Measurements from ENCODE around the gene GCA.

The GCA gene

DNA sequence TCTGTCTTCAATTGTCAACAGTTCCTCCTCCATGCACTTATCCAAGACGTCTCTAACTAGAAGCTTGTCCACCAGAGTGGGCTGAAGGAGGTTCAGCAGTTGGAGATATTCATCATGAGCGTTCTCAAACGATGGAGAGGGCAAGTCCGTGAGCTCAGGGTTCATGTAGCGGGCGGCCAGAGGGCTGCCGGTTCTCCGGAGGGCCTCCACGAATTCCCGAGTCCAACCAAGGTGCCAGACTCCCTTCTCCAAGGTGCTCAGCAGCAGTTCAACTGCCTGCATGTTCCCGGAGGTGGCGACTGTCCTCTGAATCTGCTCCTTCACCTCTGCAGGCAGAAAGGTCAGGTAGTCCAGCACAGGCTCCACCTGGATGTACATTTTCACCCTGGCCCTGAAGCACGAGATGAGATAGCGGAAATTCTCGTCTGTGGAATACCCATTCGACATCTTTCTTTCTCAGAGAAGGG lies 26.0 kb upstream of the GCA start:
- TF ChIP-seq ZFX (IDR thresholded peaks at IDR 0.05; ENCODE audit: borderline replicate concordance), result no peak
- TF ChIP-seq, protein P1, sequence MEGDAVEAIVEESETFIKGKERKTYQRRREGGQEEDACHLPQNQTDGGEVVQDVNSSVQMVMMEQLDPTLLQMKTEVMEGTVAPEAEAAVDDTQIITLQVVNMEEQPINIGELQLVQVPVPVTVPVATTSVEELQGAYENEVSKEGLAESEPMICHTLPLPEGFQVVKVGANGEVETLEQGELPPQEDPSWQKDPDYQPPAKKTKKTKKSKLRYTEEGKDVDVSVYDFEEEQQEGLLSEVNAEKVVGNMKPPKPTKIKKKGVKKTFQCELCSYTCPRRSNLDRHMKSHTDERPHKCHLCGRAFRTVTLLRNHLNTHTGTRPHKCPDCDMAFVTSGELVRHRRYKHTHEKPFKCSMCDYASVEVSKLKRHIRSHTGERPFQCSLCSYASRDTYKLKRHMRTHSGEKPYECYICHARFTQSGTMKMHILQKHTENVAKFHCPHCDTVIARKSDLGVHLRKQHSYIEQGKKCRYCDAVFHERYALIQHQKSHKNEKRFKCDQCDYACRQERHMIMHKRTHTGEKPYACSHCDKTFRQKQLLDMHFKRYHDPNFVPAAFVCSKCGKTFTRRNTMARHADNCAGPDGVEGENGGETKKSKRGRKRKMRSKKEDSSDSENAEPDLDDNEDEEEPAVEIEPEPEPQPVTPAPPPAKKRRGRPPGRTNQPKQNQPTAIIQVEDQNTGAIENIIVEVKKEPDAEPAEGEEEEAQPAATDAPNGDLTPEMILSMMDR (IDR thresholded peaks at IDR 0.05), result no peak
- peak overlapping the region; percentile 77 for H3K27ac ChIP-seq

DNA sequence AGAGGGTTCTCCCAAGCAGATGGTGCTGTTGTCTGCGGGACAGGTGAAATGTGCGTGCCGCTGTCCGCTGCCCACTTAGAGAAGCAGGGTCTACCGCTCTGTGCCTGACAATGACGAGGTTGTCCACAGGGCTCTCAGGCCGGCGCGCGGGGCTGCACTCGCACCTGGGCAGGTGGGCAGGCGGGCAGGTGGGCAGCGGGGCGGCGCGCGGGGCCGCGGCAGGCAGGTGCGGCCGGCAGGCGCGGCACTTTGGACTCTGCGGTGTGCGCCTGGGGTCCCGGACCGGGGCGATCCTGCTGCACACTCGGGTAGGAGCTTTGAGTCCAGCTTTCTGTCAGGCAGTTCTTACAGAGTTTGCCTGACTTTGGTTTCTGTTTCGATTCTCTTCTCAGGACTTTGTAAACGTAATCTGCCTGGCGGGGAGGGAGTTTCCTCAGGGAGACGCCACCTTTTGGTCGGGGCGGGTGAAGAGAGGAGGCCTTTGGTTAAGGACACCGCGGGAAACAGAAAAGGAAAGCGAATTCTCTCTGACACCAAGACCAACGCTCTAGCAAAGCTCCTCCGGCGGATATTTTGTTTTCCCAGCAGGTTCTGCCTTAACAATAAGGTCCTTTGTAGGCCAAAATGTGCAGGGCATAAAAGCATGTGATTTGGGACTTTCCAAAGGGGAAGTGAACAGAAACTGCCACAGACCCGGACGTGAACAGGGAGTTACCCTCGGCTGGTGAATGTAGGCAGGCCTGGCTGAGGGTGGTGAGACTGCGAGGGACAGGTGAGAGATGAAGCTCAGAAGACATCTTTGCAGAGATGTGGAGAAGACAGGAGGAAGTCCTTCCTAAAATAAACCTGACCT lies 25.4 kb upstream of the GCA start, which contains the start of gene IFIH1:
Gene IFIH1, minus strand, starts transcription at position 357 of the 853 bp plus-strand sequence. CDS start 377 bp downstream, outside the sequence.
- TF ChIP-seq, protein P1 (IDR thresholded peaks at IDR 0.05), result peak; percentile 37
- no peak for TF ChIP-seq ZFX (IDR thresholded peaks at IDR 0.05; ENCODE audit: borderline replicate concordance)
- H3K27ac ChIP-seq, result peak within 1 kb of the TSS; percentile 77

DNA sequence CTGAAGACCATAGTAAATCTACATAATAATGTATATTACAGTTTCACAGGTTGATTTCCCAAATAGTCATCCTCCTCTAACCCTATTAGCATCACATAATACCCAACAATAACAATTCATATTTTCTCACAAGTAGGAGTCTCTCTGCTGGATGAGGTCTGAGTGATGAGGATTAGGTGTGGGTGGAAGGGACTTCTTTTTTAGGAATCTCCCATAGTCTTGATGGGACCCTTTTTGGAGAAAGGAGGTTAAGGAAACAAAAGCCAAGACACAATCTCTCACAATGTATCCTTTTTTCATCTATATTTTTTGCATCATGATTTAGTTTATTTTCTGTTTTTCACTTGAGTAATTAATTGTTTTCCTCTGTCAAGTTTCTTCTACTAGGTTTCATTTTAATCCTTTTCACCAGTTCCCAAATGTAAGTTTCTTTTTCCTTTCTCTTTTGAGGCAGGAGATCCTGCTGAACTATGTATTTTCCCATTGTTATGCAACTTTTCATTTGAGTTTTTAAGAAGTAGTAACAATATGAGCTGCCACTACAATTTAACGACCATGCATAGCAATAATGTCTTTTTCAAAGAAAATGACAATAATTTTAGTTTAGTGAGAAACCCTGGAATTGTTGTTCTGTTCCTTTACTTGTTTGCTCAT lies 22.9 kb upstream of the GCA start:
- no peak overlapping the region for H3K27ac ChIP-seq
- TF ChIP-seq, protein P1 (IDR thresholded peaks at IDR 0.05), result no peak
- TF ChIP-seq ZFX (IDR thresholded peaks at IDR 0.05; ENCODE audit: borderline replicate concordance), result no peak

DNA sequence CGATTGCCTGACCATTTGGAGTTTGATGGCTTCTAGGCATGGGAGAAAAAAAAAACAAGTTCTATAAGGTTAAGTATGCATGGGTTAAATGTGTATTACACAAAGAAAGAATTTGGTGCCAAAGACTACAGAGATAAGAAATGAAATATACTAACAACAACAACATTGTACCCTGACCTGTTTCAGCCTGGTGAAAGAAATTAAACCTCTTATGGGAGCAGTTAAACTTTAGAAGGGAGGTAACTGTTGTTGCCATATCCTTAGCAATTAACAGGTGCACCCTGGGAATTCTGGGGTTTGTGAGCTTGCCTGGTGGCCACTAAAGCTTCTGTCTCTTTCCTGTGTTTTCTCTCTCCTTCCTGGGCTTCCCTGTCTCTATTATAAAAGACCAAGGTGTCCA lies 19.0 kb upstream of the GCA start:
- H3K27ac ChIP-seq, result no peak overlapping the region
- TF ChIP-seq, protein P1 (IDR thresholded peaks at IDR 0.05), result no peak
- TF ChIP-seq ZFX (IDR thresholded peaks at IDR 0.05; ENCODE audit: borderline replicate concordance), result no peak

DNA sequence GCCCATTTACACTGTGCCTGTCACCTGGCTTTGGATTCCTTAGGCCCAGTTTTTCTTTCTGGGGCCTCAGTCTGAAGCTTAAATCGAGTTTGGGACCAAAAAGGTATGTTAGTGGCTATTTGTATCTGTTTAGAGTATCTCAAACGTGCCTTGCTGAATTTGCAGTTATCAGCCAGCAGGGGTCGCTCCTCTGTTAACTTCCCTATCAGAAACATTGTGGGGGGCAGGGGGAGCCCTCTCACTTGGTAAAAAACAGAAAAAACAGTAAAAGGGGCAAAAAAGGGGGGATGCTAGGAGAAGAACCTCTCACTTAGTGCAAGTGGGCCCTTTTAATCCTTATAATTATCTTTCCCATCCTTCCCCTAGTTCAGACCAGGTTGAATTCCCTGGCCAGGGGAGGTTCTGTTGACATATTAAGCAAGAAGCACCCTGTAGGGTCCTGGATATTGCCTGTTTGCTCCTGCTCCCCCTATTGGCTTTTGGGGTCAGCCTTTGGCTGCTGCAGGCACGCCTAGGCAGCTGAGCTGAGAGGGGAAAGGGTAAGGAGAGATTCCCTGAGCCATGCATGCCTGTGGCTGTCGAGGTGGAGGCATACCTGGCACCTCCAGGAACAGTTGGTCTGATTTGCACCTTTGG lies 16.7 kb upstream of the GCA start:
- TF ChIP-seq ZFX (IDR thresholded peaks at IDR 0.05; ENCODE audit: borderline replicate concordance), result no peak
- TF ChIP-seq, protein P1 (IDR thresholded peaks at IDR 0.05), result peak; percentile 36
- no peak overlapping the region for H3K27ac ChIP-seq

DNA sequence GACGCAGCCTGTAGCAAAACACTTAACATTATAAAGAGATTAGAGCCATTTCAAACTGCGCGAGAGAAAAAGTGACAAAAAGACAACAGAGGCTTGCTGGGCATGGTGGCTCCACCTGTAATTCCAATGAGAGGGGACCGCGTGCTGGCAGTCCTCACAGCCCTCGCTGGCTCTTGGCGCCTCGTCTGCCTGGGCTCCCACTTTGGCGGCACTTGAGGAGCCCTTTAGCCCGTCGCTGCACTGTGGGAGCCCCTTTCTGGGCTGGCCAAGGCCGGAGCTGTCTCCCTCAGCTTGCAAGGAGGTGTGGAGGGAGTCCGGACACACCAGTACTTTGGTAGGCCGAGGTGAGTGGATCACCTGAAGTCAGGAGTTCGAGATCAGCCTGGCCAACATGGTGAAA lies 16.1 kb upstream of the GCA start:
- no peak for TF ChIP-seq ZFX (IDR thresholded peaks at IDR 0.05; ENCODE audit: borderline replicate concordance)
- H3K27ac ChIP-seq, result no peak overlapping the region

DNA sequence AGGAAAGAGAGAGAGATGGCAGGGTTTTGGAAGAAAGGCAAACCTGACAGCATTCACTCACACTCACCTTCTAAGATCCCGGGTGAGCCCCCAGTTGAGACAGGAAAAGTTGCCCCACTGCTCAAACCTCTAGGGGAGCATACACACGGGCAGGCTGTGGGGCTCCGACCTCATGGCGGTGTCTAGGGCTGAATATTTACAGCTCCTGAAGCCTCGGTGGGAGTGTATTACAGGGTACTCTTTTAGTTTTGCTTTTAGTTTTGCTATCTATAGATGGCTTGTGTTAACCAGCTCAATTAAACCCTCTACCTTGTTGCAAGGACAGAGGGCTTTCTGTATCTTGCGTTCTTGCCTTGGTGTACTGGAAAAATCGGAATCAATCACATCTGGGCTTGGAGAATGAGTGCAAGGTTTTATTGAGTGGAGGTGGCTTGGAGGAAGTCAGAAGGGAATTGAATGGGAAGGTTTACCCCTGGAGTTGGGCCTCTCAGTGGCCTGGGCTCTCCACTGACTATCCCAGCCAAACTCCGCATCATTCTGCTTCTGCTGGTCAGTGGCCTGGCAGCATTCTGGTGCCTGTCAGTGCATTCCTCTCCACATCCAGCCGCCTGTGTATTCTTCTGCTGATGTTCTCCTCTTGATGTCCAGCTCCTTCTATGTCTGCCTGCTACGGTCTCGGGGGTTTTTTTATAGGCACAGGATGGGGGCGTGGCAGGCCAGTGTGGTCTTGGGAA lies 15.3 kb upstream of the GCA start:
- H3K27ac ChIP-seq, result no peak overlapping the region
- no peak for TF ChIP-seq ZFX (IDR thresholded peaks at IDR 0.05; ENCODE audit: borderline replicate concordance)
- TF ChIP-seq, protein P1 (IDR thresholded peaks at IDR 0.05), result no peak
